Right atrium auricular region (tissue), 2 donors: Measurements from ENCODE around the gene GRM5. TPM values are rescaled to one million over a fixed set of nuclear protein-coding genes. Genes with fewer than 3 reads are reported as not detected.

Experiments
- DNase-seq: peaks from one replicate; pipeline ENCODE4 v3.0.0-alpha.2; 2019; ENCODE audit warnings: low spot score
- H3K27ac ChIP-seq, 2 donors: fragments of 200-600 bp; sonication (generic); 1 replicate in 1 of 2; 2 replicates in 1 of 2; pipeline ENCODE4 v1.5.1; 2016 to 2019
- H3K27me3 ChIP-seq, 2 donors: fragments of 200-600 bp; sonication (generic); one replicate each; pipeline versions ENCODE4 v1.5.1 to v1.6.0; 2017 to 2019
- H3K36me3 ChIP-seq: fragments of 200-600 bp; sonication (generic); one replicate; pipeline ENCODE4 v1.5.1; 2016
- H3K4me1 ChIP-seq, 2 donors: fragments of 200-600 bp; sonication (generic); one replicate each; pipeline versions ENCODE4 v1.5.1 to v1.6.0; 2017 to 2019
- H3K4me3 ChIP-seq, 2 donors: fragments of 200-600 bp; sonication (generic); 1 replicate in 1 of 2; 2 replicates in 1 of 2; pipeline ENCODE4 v1.5.1; 2017 to 2019; ENCODE audit warnings: mild to moderate bottlenecking in 1 of 2, moderate library complexity in 1 of 2
- H3K9me3 ChIP-seq, 2 donors: fragments of 200-600 bp; sonication (generic); one replicate each; pipeline ENCODE4 v1.5.1; 2019
- total RNA-seq, 2 donors: library from RNA; depleted of rRNA; stranded (reverse); fragments of >200 nt; gene quantifications; one replicate each; pipeline ENCODE4 v1.1.0, GENCODE V29; 2016
- TF ChIP-seq, protein P1 (sequence below), 2 donors: fragments of 200-600 bp; sonication (generic); IDR thresholded peaks; one replicate each; pipeline ENCODE4 v1.5.1; 2019; ENCODE audit warnings: antibody characterized with exemption in 2 of 2

Gene GRM5
- total RNA-seq, 2 donors from 2014 or later: not detected

DNA sequence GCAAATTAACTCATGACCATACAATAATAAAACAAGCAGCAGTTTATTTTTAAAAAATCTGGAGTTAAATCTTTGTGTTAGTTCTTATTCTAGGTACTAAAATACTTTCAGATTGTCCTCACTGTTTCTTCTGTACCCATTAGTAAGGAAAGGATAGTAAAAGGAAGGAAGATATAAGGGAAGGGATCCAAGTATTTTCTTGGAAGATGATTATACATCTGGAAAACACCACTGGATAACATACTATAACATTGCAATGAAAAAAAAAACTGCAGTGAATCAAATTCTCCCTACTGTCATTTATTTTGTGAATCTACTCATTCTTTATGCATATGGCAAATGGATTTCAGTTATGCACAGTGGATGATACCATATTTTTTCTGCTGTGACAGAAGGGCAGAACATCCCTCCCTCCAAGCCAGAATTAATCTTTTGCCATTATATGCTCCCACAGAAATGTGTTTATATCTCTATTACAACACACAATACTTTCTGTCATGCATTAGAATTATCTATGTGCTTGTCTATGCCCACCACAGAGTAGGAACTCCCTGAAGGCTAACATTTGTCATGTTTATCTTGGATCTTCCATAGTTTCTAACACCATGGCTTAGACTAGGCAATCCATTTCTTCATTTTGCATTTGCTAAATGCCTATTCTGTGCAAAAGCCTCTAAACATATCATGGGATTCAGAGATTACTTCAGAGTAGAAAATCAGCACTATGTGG is 446.0 kb downstream of the GRM5 start:
- no peak for DNase-seq
- no peaks in the 10 kb centered on the region for H3K36me3 ChIP-seq
- H3K4me1 ChIP-seq: no peaks in the 10 kb centered on the region
- TF ChIP-seq, protein P1, sequence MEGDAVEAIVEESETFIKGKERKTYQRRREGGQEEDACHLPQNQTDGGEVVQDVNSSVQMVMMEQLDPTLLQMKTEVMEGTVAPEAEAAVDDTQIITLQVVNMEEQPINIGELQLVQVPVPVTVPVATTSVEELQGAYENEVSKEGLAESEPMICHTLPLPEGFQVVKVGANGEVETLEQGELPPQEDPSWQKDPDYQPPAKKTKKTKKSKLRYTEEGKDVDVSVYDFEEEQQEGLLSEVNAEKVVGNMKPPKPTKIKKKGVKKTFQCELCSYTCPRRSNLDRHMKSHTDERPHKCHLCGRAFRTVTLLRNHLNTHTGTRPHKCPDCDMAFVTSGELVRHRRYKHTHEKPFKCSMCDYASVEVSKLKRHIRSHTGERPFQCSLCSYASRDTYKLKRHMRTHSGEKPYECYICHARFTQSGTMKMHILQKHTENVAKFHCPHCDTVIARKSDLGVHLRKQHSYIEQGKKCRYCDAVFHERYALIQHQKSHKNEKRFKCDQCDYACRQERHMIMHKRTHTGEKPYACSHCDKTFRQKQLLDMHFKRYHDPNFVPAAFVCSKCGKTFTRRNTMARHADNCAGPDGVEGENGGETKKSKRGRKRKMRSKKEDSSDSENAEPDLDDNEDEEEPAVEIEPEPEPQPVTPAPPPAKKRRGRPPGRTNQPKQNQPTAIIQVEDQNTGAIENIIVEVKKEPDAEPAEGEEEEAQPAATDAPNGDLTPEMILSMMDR (IDR thresholded peaks at IDR 0.05): no peak
- H3K4me3 ChIP-seq: no peak overlapping the region
- no peak overlapping the region for H3K27ac ChIP-seq
- no peaks in the 10 kb centered on the region for H3K27me3 ChIP-seq
- no peaks in the 10 kb centered on the region for H3K9me3 ChIP-seq

DNA sequence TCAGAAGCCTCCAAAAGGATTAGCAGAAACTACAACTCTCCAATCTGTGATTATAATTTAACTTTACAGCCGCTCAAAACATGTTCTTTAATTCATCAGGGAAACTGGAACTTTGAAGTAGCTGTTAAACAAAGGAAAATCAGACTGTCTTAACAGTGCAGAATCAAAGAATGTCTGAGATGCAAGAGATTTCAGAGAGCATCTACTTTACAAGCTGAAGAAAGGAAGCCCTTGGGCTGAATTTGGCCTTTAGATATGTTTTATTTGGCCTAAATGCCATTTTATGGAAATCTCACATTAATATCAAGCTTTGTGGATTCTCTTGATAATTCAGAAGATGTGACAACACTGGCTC is 446.7 kb downstream of the GRM5 start:
- Histone ChIP-seq H3K27me3 (no peaks in the 10 kb centered on the region), H3K36me3 (no peaks in the 10 kb centered on the region), H3K9me3 (no peaks in the 10 kb centered on the region), H3K27ac (no peak overlapping the region), H3K4me1 (no peaks in the 10 kb centered on the region), H3K4me3 (no peak overlapping the region)
- TF ChIP-seq, protein P1 (IDR thresholded peaks at IDR 0.05): no peak
- no peak for DNase-seq

DNA sequence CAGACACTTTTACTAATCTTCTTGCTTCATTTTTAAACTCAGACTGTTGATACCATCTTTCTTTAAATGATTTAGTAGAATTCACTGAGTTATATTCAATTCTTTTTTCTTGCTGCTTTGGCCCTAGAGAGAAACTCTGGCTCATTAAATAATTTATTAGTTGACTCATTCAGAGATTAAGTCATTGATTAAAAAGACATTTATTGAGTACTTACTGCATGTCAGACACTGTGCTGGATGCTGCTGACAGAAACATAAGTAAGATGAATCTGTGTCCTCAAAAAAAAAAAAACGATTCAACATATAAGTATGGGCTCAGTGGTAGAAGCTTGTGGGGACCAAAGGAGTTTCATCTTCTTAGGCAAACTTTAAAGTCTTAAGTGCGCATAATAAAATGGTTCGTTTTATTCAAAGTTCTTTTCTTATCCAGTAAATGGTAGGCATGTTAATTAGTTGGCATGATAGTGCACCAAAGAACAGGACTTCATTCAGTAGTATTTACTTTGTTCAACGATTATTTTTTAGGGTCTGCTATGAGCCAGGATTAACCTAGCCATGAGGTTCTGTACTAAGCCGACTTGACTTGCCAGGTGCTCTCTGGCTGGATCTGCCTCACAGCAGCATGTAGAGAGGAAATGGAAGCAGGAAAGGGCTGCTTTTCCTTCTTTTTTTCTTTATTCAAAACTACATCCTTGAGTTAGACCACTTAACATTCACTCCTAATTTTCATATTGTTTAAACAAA is 447.3 kb downstream of the GRM5 start:
- H3K27ac ChIP-seq: no peak overlapping the region
- DNase-seq: no peak
- no peaks in the 10 kb centered on the region for H3K36me3 ChIP-seq

DNA sequence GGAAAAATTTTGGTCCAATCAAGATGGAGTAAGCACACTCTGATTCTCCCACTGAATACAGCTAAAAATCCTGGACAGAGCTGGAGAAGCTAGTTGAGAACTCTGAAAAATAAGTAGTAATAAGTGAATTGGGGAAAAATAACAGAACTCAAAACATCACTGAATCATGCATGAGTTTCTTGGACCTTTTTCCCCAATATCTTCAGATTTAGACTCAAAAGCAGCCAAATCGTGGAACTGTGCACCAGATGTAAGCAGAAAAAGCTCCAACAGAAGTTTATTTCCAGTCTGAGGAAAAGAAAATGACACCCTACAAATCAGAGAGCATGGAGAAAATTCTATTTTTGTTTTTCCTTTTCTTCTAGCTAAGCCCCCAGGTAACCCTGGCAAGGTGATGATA is 448.6 kb downstream of the GRM5 start:
- TF ChIP-seq, protein P1 (IDR thresholded peaks at IDR 0.05): no peak
- Histone ChIP-seq H3K27me3 (no peaks in the 10 kb centered on the region), H3K27ac (no peak overlapping the region), H3K4me3 (no peak overlapping the region), H3K36me3 (no peaks in the 10 kb centered on the region), H3K4me1 (no peaks in the 10 kb centered on the region), H3K9me3 (no peaks in the 10 kb centered on the region)
- DNase-seq: no peak

More for the DNA sequence above, 447.3 kb downstream of the GRM5 start:
- Histone ChIP-seq H3K4me3 (no peak overlapping the region), H3K9me3 (no peaks in the 10 kb centered on the region), H3K4me1 (no peaks in the 10 kb centered on the region), H3K27me3 (no peaks in the 10 kb centered on the region)
- TF ChIP-seq, protein P1 (IDR thresholded peaks at IDR 0.05): no peak

DNA sequence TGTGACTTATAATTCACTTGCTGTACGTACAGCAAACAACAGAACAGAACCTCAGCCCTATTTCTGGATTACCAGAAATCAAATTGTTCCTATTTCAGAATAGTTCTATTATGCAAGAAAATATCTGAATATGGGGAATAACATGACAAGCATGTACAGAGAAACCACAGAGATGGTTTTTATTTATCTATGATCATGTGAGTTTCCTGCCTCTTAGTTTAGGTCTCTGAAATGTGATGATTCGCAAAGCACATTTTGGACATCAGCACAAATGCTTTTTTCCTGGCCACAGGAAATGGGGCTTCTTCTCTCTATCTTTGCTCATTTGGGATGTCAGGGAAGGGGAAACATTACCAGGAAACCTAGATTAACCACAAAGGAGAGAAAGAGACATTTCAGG is 461.5 kb downstream of the GRM5 start:
- H3K36me3 ChIP-seq: no peaks in the 10 kb centered on the region
- no peaks in the 10 kb centered on the region for H3K9me3 ChIP-seq
- H3K27me3 ChIP-seq: no peaks in the 10 kb centered on the region
- H3K27ac ChIP-seq: no peak overlapping the region
- H3K4me3 ChIP-seq: no peak overlapping the region
- no peaks in the 10 kb centered on the region for H3K4me1 ChIP-seq
- TF ChIP-seq, protein P1 (IDR thresholded peaks at IDR 0.05): no peak
- DNase-seq: no peak
